PFSK-1 (cell line): ENCODE results near the gene MRTFA.

Experiments used
- POLR2AphosphoS5 ChIP-seq: IDR thresholded peaks from 2 replicates; pipeline ENCODE4 v1.6.1; 2012; ENCODE audit warnings: low read depth, mild to moderate bottlenecking, control low read depth, low read length, moderate library complexity
- SIN3A ChIP-seq: IDR thresholded peaks from 2 replicates; pipeline ENCODE4 v1.6.1; 2012; ENCODE audit warnings: mild to moderate bottlenecking, low read length, moderate library complexity, borderline replicate concordance; ENCODE audit not compliant: insufficient read depth
- TAF1 ChIP-seq: IDR thresholded peaks from 2 replicates; pipeline ENCODE4 v1.6.1; 2012; ENCODE audit warnings: low read length, control low read depth, borderline replicate concordance; ENCODE audit not compliant: insufficient read depth
- TF ChIP-seq, protein P1 (sequence below), 2 experiments: IDR thresholded peaks; 2 replicates each; pipeline versions ENCODE4 v1.6.1 to v1.8.0; 2011 to 2012; ENCODE audit warnings: low read depth in 2 of 2, low read length in 2 of 2, control low read depth in 1 of 2, inconsistent platforms in 1 of 2, mild to moderate bottlenecking in 1 of 2, moderate library complexity in 1 of 2; ENCODE audit not compliant: insufficient read depth in 1 of 2

DNA sequence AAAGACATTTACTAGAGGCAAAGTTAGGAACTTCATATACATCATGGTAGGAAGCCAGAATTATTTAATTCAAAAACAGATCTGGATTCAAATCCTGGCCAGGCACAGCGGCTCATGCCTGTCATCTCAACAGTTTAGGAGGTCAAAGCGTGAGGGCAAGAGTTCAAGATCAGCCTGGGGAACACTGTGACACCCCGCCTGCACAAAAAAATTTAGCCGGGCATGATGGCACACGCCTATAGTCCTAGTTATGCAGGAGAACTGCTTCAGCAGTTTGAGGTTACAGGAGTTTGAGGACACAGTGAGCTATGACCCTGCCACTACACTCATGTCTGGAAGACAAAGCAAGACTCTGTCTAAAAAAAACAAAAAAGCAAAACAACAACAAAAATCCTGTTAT, 8.9 kb downstream of the MRTFA start:
- no peak for TF ChIP-seq TAF1
- TF ChIP-seq, protein P1, sequence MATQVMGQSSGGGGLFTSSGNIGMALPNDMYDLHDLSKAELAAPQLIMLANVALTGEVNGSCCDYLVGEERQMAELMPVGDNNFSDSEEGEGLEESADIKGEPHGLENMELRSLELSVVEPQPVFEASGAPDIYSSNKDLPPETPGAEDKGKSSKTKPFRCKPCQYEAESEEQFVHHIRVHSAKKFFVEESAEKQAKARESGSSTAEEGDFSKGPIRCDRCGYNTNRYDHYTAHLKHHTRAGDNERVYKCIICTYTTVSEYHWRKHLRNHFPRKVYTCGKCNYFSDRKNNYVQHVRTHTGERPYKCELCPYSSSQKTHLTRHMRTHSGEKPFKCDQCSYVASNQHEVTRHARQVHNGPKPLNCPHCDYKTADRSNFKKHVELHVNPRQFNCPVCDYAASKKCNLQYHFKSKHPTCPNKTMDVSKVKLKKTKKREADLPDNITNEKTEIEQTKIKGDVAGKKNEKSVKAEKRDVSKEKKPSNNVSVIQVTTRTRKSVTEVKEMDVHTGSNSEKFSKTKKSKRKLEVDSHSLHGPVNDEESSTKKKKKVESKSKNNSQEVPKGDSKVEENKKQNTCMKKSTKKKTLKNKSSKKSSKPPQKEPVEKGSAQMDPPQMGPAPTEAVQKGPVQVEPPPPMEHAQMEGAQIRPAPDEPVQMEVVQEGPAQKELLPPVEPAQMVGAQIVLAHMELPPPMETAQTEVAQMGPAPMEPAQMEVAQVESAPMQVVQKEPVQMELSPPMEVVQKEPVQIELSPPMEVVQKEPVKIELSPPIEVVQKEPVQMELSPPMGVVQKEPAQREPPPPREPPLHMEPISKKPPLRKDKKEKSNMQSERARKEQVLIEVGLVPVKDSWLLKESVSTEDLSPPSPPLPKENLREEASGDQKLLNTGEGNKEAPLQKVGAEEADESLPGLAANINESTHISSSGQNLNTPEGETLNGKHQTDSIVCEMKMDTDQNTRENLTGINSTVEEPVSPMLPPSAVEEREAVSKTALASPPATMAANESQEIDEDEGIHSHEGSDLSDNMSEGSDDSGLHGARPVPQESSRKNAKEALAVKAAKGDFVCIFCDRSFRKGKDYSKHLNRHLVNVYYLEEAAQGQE (IDR thresholded peaks at IDR 0.05; ENCODE audit: insufficient read depth in 1 of 2, low read depth in 2 of 2, low read length in 2 of 2) = no peak
- no peak for TF ChIP-seq POLR2AphosphoS5
- TF ChIP-seq SIN3A = no peak
